HL-60/S4 treated with retinoic acid at 250 ng/mL for 4 days and 3 days (cell line): ENCODE data around the gene PLIN3.
"Not testable (repeated sequence)": the region's sequence is repeated elsewhere in the genome, so short reads cannot be mapped to it uniquely, and the experiment has no call there.

ENCODE experiments used
- in situ Hi-C: fragments of 300-500 bp; cut with MboI; formaldehyde crosslinking; loops from 2 replicates; pipeline ENCODE4 v1.7.0; 2022; ENCODE audit warnings: low sequenced_read_pairs

PLIN3 gene

GRCh38 chr19:4849019-4849418 lies 18.4 kb downstream of the PLIN3 start:
- in situ Hi-C loops = no loop called here

GRCh38 chr19:4847190-4847973 lies 20.1 kb downstream of the PLIN3 start:
- in situ Hi-C loops = no loop called here

- in situ Hi-C loops = not testable (repeated sequence)
Measured at GRCh38 chr19:4845975-4846374, 21.5 kb downstream of the PLIN3 start.

GRCh38 chr19:4844348-4845179 lies 22.9 kb downstream of the PLIN3 start:
- in situ Hi-C loops = no loop called here

GRCh38 chr19:4843647-4843965 lies 23.9 kb downstream of the PLIN3 start:
- in situ Hi-C loops = no loop called here

GRCh38 chr19:4839192-4839591 lies 28.3 kb downstream of the PLIN3 start:
- in situ Hi-C loops = no loop called here

GRCh38 chr19:4832776-4833175 lies 34.7 kb downstream of the PLIN3 start:
- in situ Hi-C loops = no loop called here

- in situ Hi-C loops = not testable (repeated sequence)
Measured at GRCh38 chr19:4831979-4832340, 35.5 kb downstream of the PLIN3 start.

GRCh38 chr19:4831304-4831978 lies 36.0 kb downstream of the PLIN3 start, which contains the start of gene TICAM1:
Gene TICAM1, minus strand, starts transcription at chr19:4831712. Its CDS starts 13,335 bp downstream, at chr19:4818377.
- in situ Hi-C loops = no loop called here

- in situ Hi-C loops = no loop called here
Measured at GRCh38 chr19:4830768-4831265, 36.6 kb downstream of the PLIN3 start.

- in situ Hi-C loops = no loop called here
Measured at GRCh38 chr19:4830332-4830731, 37.1 kb downstream of the PLIN3 start.

- in situ Hi-C loops = no loop called here
Measured at GRCh38 chr19:4829001-4829712, 38.3 kb downstream of the PLIN3 start.

- in situ Hi-C loops = no loop called here
Measured at GRCh38 chr19:4823577-4823976, 43.9 kb downstream of the PLIN3 start.

- in situ Hi-C loops = not testable (repeated sequence)
Measured at GRCh38 chr19:4822354-4822753, 45.1 kb downstream of the PLIN3 start.

- in situ Hi-C loops = no loop called here
Measured at GRCh38 chr19:4821265-4821664, 46.2 kb downstream of the PLIN3 start.

- in situ Hi-C loops = loop anchor here (10.0 kb wide), 1 partner anchor 97 kb away; no protein-coding TSS in a partner anchor
Measured at GRCh38 chr19:4817467-4818277, 49.8 kb downstream of the PLIN3 start.

GRCh38 chr19:4816950-4817278 lies 50.6 kb downstream of the PLIN3 start:
- in situ Hi-C loops = loop anchor here (10.0 kb wide), 1 partner anchor 98 kb away; no protein-coding TSS in a partner anchor

GRCh38 chr19:4816202-4816949 lies 51.1 kb downstream of the PLIN3 start:
- in situ Hi-C loops = loop anchor here (10.0 kb wide), 1 partner anchor 98 kb away; no protein-coding TSS in a partner anchor
